PC-3 (cell line): ENCODE measurements around the gene TMEM167A.

Experiments used
- EZH2 ChIP-seq: fragments of 300-600 bp; sonication (generic); IDR thresholded peaks from one replicate; pipeline ENCODE4 v1.6.1; 2017; ENCODE audit warnings: antibody characterized with exemption, mild to moderate bottlenecking, low read length; ENCODE audit not compliant: unreplicated experiment
- EZH2phosphoT487 ChIP-seq: fragments of 300-600 bp; sonication (generic); IDR thresholded peaks from 2 replicates; pipeline ENCODE4 v1.6.1; 2018; ENCODE audit warnings: mild to moderate bottlenecking, antibody characterized with exemption, low read length, borderline replicate concordance
- TF ChIP-seq, protein P1 (sequence below): fragments of 300-600 bp; sonication (generic); conservative IDR thresholded peaks from 2 replicates; pipeline ENCODE4 v1.5.1; 2017; ENCODE audit warnings: antibody characterized with exemption, low read depth, mild to moderate bottlenecking, low read length

DNA sequence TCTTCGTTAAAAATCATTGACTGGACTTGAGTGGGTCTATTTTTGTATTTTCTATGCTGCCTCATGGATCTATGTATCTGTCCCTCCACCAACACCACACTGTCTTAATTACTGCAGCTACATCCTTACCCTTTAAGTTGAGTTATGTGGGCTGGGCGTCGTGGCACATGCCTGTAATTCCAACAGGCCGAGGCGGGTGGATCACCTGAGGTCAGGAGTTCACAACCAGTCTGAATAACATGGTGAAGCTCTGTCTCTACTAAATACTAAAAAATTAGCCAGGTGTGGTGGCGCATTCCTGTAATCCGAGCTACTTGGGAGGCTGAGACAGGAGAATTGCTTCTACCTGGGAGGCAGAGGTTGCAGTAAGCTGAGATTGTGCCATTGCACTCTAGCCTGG, 48.4 kb upstream of the TMEM167A start:
- TF ChIP-seq, protein P1, sequence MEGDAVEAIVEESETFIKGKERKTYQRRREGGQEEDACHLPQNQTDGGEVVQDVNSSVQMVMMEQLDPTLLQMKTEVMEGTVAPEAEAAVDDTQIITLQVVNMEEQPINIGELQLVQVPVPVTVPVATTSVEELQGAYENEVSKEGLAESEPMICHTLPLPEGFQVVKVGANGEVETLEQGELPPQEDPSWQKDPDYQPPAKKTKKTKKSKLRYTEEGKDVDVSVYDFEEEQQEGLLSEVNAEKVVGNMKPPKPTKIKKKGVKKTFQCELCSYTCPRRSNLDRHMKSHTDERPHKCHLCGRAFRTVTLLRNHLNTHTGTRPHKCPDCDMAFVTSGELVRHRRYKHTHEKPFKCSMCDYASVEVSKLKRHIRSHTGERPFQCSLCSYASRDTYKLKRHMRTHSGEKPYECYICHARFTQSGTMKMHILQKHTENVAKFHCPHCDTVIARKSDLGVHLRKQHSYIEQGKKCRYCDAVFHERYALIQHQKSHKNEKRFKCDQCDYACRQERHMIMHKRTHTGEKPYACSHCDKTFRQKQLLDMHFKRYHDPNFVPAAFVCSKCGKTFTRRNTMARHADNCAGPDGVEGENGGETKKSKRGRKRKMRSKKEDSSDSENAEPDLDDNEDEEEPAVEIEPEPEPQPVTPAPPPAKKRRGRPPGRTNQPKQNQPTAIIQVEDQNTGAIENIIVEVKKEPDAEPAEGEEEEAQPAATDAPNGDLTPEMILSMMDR: no peak
- TF ChIP-seq EZH2: no peak
- TF ChIP-seq EZH2phosphoT487: no peak
